Measurements from ENCODE around the gene ATP6V1D. TPM values are rescaled to one million over a fixed set of nuclear protein-coding genes. Genes with fewer than 3 reads are reported as not detected.

Gene ATP6V1D
- 122 and 158 TPM in 2 replicates for total RNA-seq

GRCh38 chr14:67359775-67360469 is at the start of gene ATP6V1D, which contains the start of gene EIF2S1:
ATP6V1D (minus strand) TSS chr14:67359804; CDS start chr14:67359698, 106 bp downstream.
EIF2S1 (plus strand) TSS chr14:67360328; CDS start chr14:67364768, 4,440 bp downstream.

Small RNA genes within 50 kb of the gene (small RNA-seq; reads per million reads assigned to genes)
- gene RF00019 (ENCODE audit: low replicate concordance) = not detected

Other genes with a start within 250 kb of the ATP6V1D start
- not detected in 2 replicates for gene GARIN2, start 170.4 kb downstream of the ATP6V1D start, total RNA-seq
- 10.1 and 27.3 TPM in 2 replicates for gene PALS1, start 118.4 kb downstream of the ATP6V1D start, total RNA-seq
- gene EIF2S1, start 524 bp upstream of the ATP6V1D start, total RNA-seq = 139 and 260 TPM in 2 replicates
- 12.0 and 44.7 TPM in 2 replicates for gene PLEK2, start 52.4 kb upstream of the ATP6V1D start, total RNA-seq
- gene TMEM229B, start 128.9 kb upstream of the ATP6V1D start, total RNA-seq = 0.43 and 0.88 TPM in 2 replicates
- gene PLEKHH1, start 173.5 kb upstream of the ATP6V1D start, total RNA-seq = 1.1 and 1.3 TPM in 2 replicates
- 10.9 and 17.3 TPM in 2 replicates for gene PIGH, start 240.5 kb upstream of the ATP6V1D start, total RNA-seq